Tibial nerve (tissue), 4 donors: Measurements from ENCODE around the gene GLRX2.

Experiments used
- EP300 ChIP-seq, 2 donors: sonication (generic); formaldehyde crosslinking; IDR thresholded peaks; one replicate each; pipeline ENCODE4 v1.6.1; 2017; ENCODE audit warnings: antibody characterized with exemption in 2 of 2, mild to moderate bottlenecking in 1 of 2
- POLR2A ChIP-seq, 2 donors: fragments of 450-650 bp; IDR thresholded peaks; one replicate each; pipeline ENCODE4 v1.6.1; 2017; ENCODE audit warnings: antibody characterized with exemption in 2 of 2, mild to moderate bottlenecking in 2 of 2, moderate library complexity in 2 of 2
- TF ChIP-seq, protein P1 (sequence below), 5 experiments: fragments of 200-600 bp in 3 of 5; fragments of 450-650 bp in 2 of 5; sonication (generic) in 3 of 5; IDR thresholded peaks; one replicate each; pipeline ENCODE4 v1.5.1; 2016 to 2019; ENCODE audit warnings: antibody characterized with exemption in 5 of 5, mild to moderate bottlenecking in 3 of 5, moderate library complexity in 2 of 5

DNA sequence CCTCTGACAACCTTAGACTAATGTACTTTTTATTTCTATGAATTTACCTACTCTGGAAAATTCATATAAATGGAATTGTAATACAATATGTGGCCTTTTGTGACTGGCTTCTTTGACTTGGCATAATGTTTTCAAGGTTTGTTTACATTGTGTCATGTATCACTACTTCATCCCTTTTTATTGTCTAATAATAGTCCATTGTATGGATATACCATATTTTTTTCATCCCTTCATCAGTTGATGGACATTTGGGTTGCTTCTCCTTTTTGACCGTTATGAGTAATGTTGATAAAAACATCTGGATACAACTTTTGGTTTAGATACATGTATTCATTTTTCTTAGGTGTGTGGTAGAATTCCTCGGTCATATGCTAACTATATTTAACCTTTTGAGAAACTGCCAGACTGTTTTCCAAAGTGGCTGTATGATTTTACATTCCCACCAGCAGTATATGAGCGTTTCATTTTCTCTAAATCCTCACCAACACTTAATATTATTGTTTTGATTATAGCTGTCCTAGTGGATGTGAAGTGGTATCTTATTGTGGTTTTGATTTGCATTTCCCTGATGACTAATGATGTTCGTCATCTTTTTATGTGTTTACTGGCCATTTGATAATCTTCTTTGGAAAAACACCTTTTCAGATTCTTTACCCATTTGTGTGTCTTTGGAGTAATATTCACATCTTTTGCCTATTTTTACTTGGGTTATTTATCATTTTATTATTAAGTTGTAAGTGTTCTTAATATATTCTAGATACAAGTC is 42.3 kb downstream of the GLRX2 start:
- TF ChIP-seq, protein P1, sequence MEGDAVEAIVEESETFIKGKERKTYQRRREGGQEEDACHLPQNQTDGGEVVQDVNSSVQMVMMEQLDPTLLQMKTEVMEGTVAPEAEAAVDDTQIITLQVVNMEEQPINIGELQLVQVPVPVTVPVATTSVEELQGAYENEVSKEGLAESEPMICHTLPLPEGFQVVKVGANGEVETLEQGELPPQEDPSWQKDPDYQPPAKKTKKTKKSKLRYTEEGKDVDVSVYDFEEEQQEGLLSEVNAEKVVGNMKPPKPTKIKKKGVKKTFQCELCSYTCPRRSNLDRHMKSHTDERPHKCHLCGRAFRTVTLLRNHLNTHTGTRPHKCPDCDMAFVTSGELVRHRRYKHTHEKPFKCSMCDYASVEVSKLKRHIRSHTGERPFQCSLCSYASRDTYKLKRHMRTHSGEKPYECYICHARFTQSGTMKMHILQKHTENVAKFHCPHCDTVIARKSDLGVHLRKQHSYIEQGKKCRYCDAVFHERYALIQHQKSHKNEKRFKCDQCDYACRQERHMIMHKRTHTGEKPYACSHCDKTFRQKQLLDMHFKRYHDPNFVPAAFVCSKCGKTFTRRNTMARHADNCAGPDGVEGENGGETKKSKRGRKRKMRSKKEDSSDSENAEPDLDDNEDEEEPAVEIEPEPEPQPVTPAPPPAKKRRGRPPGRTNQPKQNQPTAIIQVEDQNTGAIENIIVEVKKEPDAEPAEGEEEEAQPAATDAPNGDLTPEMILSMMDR (IDR thresholded peaks at IDR 0.05) = no peak
- no peak for TF ChIP-seq EP300 (IDR thresholded peaks at IDR 0.05)
- TF ChIP-seq POLR2A (IDR thresholded peaks at IDR 0.05) = no peak
